HUES48 (cell line): ENCODE data around the gene ADAMTS2.
"Not testable (repeated sequence)": the region's sequence is repeated elsewhere in the genome, so short reads cannot be mapped to it uniquely, and the experiment has no call there.

Experiments
- H3K27ac ChIP-seq: one replicate; pipeline ENCODE4 v1.7.0; 2013; ENCODE audit warnings: low read depth, low read length, inconsistent platforms
- H3K27me3 ChIP-seq: 2 replicates; pipeline ENCODE4 v1.6.1; 2013; ENCODE audit warnings: mild to moderate bottlenecking, low read length; ENCODE audit not compliant: control insufficient read depth, insufficient read depth
- H3K36me3 ChIP-seq: 2 replicates; pipeline ENCODE4 v1.6.1; 2013; ENCODE audit warnings: low read length; ENCODE audit not compliant: control insufficient read depth, insufficient read depth
- H3K4me1 ChIP-seq: 2 replicates; pipeline ENCODE4 v1.6.1; 2013; ENCODE audit warnings: mild to moderate bottlenecking, low read length; ENCODE audit not compliant: control insufficient read depth, insufficient read depth
- H3K4me3 ChIP-seq: 2 replicates; pipeline ENCODE4 v1.5.1; 2013; ENCODE audit warnings: mild to moderate bottlenecking, low read depth, low read length
- H3K9ac ChIP-seq: 2 replicates; pipeline ENCODE4 v1.6.1; 2013; ENCODE audit warnings: mild to moderate bottlenecking, low read depth, low read length, moderate library complexity
- H3K9me3 ChIP-seq: 2 replicates; pipeline ENCODE4 v1.6.1; 2013; ENCODE audit warnings: low read length; ENCODE audit not compliant: control insufficient read depth, insufficient read depth

The ADAMTS2 gene

GRCh38 chr5:179290681-179291540 lies 54.4 kb downstream of the ADAMTS2 start:
- no peaks in the 10 kb centered on the region for H3K36me3 ChIP-seq
- no peak overlapping the region for H3K9ac ChIP-seq
- no peaks in the 10 kb centered on the region for H3K9me3 ChIP-seq
- H3K4me1 ChIP-seq, result no peaks in the 10 kb centered on the region
- H3K27me3 ChIP-seq, result no peaks in the 10 kb centered on the region
- H3K27ac ChIP-seq, result no peak overlapping the region
- no peak overlapping the region for H3K4me3 ChIP-seq

DNA sequence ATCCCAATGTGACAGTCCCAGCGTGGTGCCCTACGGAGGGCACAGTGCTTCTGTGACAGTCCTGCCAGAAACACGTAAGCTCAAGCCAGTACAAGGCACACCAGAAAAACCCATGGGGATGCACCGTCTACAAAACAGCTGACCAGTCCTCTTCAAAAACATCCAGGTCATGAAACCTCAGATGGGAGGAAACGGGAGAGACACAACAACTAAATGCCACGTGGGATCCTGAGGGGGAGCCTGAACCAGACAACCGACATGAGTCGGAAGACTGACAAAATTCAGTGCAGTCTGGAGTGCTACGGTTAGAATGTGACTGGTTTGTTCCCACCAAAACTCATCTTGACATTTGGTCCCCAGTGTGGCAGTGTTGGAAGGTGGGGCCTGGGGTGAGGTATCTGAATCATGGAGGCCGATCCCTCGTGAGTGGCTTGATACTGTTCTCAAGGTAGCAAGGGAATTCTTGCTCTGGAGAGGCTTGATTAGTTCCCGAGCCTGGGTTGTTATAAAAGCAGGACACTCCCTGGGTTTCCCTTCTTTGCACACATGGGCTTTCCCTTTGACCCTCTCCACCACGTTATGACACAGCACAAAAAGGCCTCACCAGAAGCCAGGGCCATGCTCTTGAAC lies 55.4 kb downstream of the ADAMTS2 start:
- Histone ChIP-seq H3K27me3 (no peaks in the 10 kb centered on the region), H3K9me3 (no peaks in the 10 kb centered on the region), H3K27ac (no peak overlapping the region), H3K4me1 (no peaks in the 10 kb centered on the region), H3K36me3 (no peaks in the 10 kb centered on the region), H3K4me3 (no peak overlapping the region), H3K9ac (no peak overlapping the region)

- H3K27me3 ChIP-seq, result no peaks in the 10 kb centered on the region
- H3K4me3 ChIP-seq, result no peak overlapping the region
- no peaks in the 10 kb centered on the region for H3K36me3 ChIP-seq
- no peak overlapping the region for H3K9ac ChIP-seq
- H3K9me3 ChIP-seq, result no peaks in the 10 kb centered on the region
- no peaks in the 10 kb centered on the region for H3K4me1 ChIP-seq
- H3K27ac ChIP-seq, result no peak overlapping the region
These were observed 56.5 kb downstream of the ADAMTS2 start for GRCh38 chr5:179288809-179289185.

DNA sequence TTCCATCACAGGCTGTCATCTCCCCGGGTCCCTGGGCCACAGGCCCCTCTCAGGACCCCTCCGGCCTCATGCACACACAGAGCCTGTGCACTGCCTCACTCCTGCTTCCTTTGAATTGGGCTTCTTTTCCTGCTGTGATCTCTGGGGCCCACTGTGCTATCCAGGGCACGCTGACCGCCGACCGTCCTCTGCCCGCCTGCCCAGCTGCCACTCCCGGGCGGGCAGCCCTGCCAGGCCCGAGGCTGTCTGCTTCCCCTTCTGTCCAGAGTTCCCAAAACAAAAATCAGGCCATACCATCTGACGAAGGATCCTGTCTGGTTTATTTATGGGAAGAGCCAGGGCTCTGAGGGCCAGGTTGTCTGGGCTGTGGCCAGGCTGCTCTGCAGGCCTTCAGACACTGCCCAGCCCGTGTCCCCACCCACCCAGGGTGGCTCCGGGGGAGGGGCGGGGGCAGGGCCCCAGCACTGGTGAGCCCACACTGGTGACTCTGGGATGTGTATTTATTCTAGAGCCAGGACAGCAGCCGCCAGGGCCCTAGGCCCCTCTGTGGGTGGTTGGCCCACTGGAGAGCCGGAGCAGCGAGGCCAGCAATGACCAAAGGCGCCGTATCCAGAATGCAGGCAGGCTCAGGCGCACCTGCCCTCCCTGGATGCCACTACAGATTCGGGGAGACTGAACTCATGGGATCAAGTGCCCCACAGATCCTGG lies 57.0 kb downstream of the ADAMTS2 start:
- H3K27me3 ChIP-seq, result no peaks in the 10 kb centered on the region
- H3K9ac ChIP-seq, result no peak overlapping the region
- H3K4me3 ChIP-seq, result no peak overlapping the region
- no peaks in the 10 kb centered on the region for H3K4me1 ChIP-seq
- no peaks in the 10 kb centered on the region for H3K36me3 ChIP-seq
- H3K9me3 ChIP-seq, result no peaks in the 10 kb centered on the region
- H3K27ac ChIP-seq, result no peak overlapping the region

DNA sequence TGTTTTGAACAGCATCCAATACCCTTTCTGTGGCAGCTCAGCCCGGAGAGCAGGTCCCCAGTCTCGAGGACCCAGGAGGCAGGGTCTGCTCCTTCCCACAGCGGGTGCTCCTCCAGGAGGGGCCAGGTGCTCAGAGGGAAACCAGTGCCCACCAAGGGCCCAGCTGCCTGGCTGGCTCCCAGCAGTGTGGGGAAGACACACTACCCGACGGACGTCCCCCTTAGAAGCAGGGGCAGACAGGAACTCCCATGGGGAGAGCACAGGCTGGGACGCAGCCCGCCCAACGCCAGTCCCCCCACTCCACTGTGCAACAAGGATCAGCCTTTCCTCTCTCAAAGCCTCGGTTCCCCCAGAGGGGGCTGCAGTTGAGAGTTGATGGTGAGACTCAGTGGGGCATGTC lies 57.6 kb downstream of the ADAMTS2 start:
- Histone ChIP-seq H3K9ac (no peak overlapping the region), H3K27ac (no peak overlapping the region), H3K4me3 (no peak overlapping the region), H3K4me1 (no peaks in the 10 kb centered on the region), H3K27me3 (no peaks in the 10 kb centered on the region), H3K9me3 (no peaks in the 10 kb centered on the region), H3K36me3 (no peaks in the 10 kb centered on the region)

DNA sequence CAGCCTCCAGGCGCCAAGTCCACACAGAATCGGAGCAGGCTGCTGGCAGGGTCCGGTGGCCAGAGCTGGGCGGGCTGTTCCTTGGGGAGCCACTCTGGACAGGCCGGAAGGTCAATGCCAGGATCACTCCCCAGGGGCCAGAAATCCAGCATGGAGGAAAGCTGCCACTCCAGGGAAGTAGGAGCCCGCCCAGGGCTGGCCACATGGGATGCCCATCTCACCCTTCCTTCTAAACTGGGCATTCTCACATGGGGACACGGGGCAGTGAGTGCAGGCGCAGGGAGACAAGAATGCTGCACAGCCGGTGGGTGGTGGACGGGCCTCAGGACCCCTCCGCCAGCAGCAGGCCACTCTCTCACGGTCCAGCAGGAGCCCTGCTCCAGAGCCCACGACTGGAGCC lies 58.2 kb downstream of the ADAMTS2 start:
- H3K27me3 ChIP-seq, result no peaks in the 10 kb centered on the region
- H3K4me3 ChIP-seq, result no peak overlapping the region
- no peak overlapping the region for H3K27ac ChIP-seq
- no peaks in the 10 kb centered on the region for H3K36me3 ChIP-seq
- no peak overlapping the region for H3K9ac ChIP-seq
- no peaks in the 10 kb centered on the region for H3K4me1 ChIP-seq
- no peaks in the 10 kb centered on the region for H3K9me3 ChIP-seq

GRCh38 chr5:179285776-179286162 lies 59.5 kb downstream of the ADAMTS2 start:
- not testable (repeated sequence) for H3K27me3 ChIP-seq, H3K36me3 ChIP-seq, H3K4me3 ChIP-seq, H3K9ac ChIP-seq, H3K4me1 ChIP-seq, H3K27ac ChIP-seq, H3K9me3 ChIP-seq

DNA sequence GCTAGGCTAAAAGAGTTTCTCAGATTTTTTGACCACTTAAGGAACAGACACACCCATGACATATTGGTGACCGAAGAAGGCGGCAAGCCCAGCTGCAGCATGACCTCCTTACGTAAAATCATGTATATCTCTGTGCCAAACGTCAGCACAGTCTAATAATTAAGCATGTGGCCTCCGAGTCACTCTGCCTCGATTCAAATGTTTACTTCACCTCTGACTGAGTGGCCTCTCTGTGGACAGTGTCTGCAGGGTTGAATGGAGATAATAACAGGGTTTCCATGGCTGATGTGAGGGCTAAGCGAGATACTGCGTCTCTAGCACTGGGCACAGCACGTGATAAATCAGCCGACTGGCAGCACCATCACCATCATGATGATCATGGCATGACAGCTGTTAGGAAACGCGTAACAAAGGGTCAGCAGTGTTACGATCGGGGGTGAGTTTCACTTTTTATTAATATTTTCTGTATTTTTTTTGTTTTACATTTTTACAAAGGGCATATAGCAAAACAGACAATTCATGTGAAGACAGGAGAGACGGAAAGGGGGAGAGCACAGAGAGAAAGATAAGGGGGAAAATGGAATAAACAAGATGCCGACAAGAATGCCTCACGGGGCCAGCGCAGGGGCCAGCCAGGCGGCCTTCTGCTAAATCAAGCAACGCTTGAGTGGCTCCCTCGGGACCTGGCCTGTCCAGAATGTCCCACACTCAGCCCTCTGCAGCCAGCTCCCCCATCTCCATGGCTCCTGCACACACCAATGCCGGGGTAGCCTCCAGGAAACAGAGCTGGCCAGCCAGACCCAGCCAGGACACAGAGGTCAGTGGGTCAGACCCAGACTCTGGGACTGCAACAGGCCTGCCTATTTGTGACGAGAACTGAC lies 60.3 kb downstream of the ADAMTS2 start:
- no peaks in the 10 kb centered on the region for H3K9me3 ChIP-seq
- H3K27me3 ChIP-seq, result no peaks in the 10 kb centered on the region
- H3K36me3 ChIP-seq, result no peaks in the 10 kb centered on the region
- H3K4me1 ChIP-seq, result no peaks in the 10 kb centered on the region
- no peak overlapping the region for H3K4me3 ChIP-seq
- H3K27ac ChIP-seq, result no peak overlapping the region
- no peak overlapping the region for H3K9ac ChIP-seq

- H3K4me3 ChIP-seq, H3K4me1 ChIP-seq, H3K9ac ChIP-seq, H3K27me3 ChIP-seq, H3K36me3 ChIP-seq, H3K9me3 ChIP-seq, H3K27ac ChIP-seq: not testable (repeated sequence)
These were observed 61.4 kb downstream of the ADAMTS2 start for GRCh38 chr5:179283908-179284307.

GRCh38 chr5:179281694-179282093 lies 63.6 kb downstream of the ADAMTS2 start:
- no peaks in the 10 kb centered on the region for H3K36me3 ChIP-seq
- no peaks in the 10 kb centered on the region for H3K4me1 ChIP-seq
- no peaks in the 10 kb centered on the region for H3K9me3 ChIP-seq
- no peak overlapping the region for H3K9ac ChIP-seq
- H3K27me3 ChIP-seq, result no peaks in the 10 kb centered on the region
- H3K4me3 ChIP-seq, result no peak overlapping the region
- H3K27ac ChIP-seq, result no peak overlapping the region
